ENCODE measurements around the gene SPCS3.

SPCS3 gene

GRCh38 chr4:176380352-176381157 lies 60.8 kb downstream of the SPCS3 start:
- no peak overlapping the region for H3K4me3 ChIP-seq (ENCODE audit: low read length)
- no peaks in the 10 kb centered on the region for H3K9me3 ChIP-seq (ENCODE audit: control insufficient read depth, insufficient read depth, low read length)
- H3K9me2 ChIP-seq (replicated peaks; ENCODE audit: control insufficient read depth, low read length), result no peaks in the 10 kb centered on the region
- no peaks in the 10 kb centered on the region for H4K20me1 ChIP-seq (ENCODE audit: control insufficient read depth, insufficient read depth, low read depth, low read length)
- peaks cover 3% of the 10 kb centered on the region; the same call in 1 of the 2 replicates for H3K27me3 ChIP-seq (ENCODE audit: control insufficient read depth, low read length)
- H3K27ac ChIP-seq (ENCODE audit: low read depth, low read length), result no peak overlapping the region
- no peaks in the 10 kb centered on the region for H3K4me1 ChIP-seq (ENCODE audit: control insufficient read depth, low read length)
- no peaks in the 10 kb centered on the region for H3K36me3 ChIP-seq (ENCODE audit: control insufficient read depth, low read length)
- TF ChIP-seq EZH2phosphoT487 (IDR thresholded peaks at IDR 0.05; ENCODE audit: borderline replicate concordance, low read length), result no peak
- no peak for TF ChIP-seq CTCF (IDR thresholded peaks at IDR 0.05; ENCODE audit: low read depth, low read length, poor library complexity, severe bottlenecking)
- H3F3A ChIP-seq (ENCODE audit: control insufficient read depth, insufficient read depth), result no peaks in the 10 kb centered on the region
- no peaks in the 10 kb centered on the region for H3K79me2 ChIP-seq (ENCODE audit: control insufficient read depth, low read length)
- H3K4me2 ChIP-seq (ENCODE audit: low read length), result no peak overlapping the region

Measured in DOHH2 (cell line).